DOHH2 (cell line): ENCODE data around the gene COL8A1.

Experiments used
- H3F3A ChIP-seq: fragments of 200-600 bp; sonication (generic), shearing (Covaris generic); 2 replicates; pipeline ENCODE4 v1.6.0; 2016; ENCODE audit warnings: antibody characterized with exemption, mild to moderate bottlenecking; ENCODE audit not compliant: control insufficient read depth, insufficient read depth
- H3K27ac ChIP-seq: fragments of 200-600 bp; sonication (generic); 2 replicates; pipeline ENCODE4 v1.5.1; 2014; ENCODE audit warnings: low read depth, mild to moderate bottlenecking, low read length, moderate library complexity
- H3K27me3 ChIP-seq: fragments of 200-600 bp; sonication (generic); 2 replicates; pipeline ENCODE4 v1.6.1; 2014; ENCODE audit warnings: mild to moderate bottlenecking, low read length, mixed read lengths; ENCODE audit not compliant: control insufficient read depth
- H3K36me3 ChIP-seq: fragments of 200-600 bp; sonication (generic); 2 replicates; pipeline ENCODE4 v1.6.1; 2014; ENCODE audit warnings: mild to moderate bottlenecking, low read length, moderate library complexity, mixed read lengths; ENCODE audit not compliant: control insufficient read depth
- H3K4me1 ChIP-seq: fragments of 200-600 bp; sonication (generic); 2 replicates; pipeline ENCODE4 v1.6.1; 2014; ENCODE audit warnings: mild to moderate bottlenecking, low read length, mixed read lengths; ENCODE audit not compliant: control insufficient read depth
- H3K4me2 ChIP-seq: fragments of 200-600 bp; sonication (generic); 2 replicates; pipeline ENCODE4 v1.6.0; 2014; ENCODE audit warnings: mild to moderate bottlenecking, low read length, moderate library complexity
- H3K4me3 ChIP-seq: fragments of 200-600 bp; sonication (generic); 2 replicates; pipeline ENCODE4 v1.5.1; 2014; ENCODE audit warnings: mild to moderate bottlenecking, low read length, mixed read lengths
- H3K79me2 ChIP-seq: fragments of 200-600 bp; sonication (generic); 2 replicates; pipeline ENCODE4 v1.6.1; 2014; ENCODE audit warnings: mild to moderate bottlenecking, low read length, mixed read lengths; ENCODE audit not compliant: control insufficient read depth
- H3K9me2 ChIP-seq: fragments of 200-600 bp; sonication (generic); replicated peaks from 2 replicates; pipeline ENCODE4 v1.6.1; 2014; ENCODE audit warnings: mild to moderate bottlenecking, low read length, mixed read lengths; ENCODE audit not compliant: control insufficient read depth
- H3K9me3 ChIP-seq: fragments of 200-600 bp; sonication (generic); 2 replicates; pipeline ENCODE4 v1.6.1; 2014; ENCODE audit warnings: antibody characterized with exemption, low read length, mixed read lengths; ENCODE audit not compliant: control insufficient read depth, insufficient read depth
- H4K20me1 ChIP-seq: fragments of 200-600 bp; sonication (generic); 2 replicates; pipeline ENCODE4 v1.6.0; 2014; ENCODE audit warnings: low read depth, mild to moderate bottlenecking, antibody characterized with exemption, low read length, moderate library complexity; ENCODE audit not compliant: control insufficient read depth, insufficient read depth
- EZH2phosphoT487 ChIP-seq: fragments of 200-600 bp; sonication (generic); IDR thresholded peaks from 2 replicates; pipeline ENCODE4 v1.6.1; 2017; ENCODE audit warnings: borderline replicate concordance, mild to moderate bottlenecking, antibody characterized with exemption, low read length, moderate library complexity, mixed read lengths
- TF ChIP-seq, protein P1 (sequence below): fragments of 200-600 bp; sonication (generic); IDR thresholded peaks from one replicate; pipeline ENCODE4 v1.5.1; 2014; ENCODE audit warnings: antibody characterized with exemption, mild to moderate bottlenecking, low read depth, low read length; ENCODE audit not compliant: poor library complexity, severe bottlenecking

Gene COL8A1

DNA sequence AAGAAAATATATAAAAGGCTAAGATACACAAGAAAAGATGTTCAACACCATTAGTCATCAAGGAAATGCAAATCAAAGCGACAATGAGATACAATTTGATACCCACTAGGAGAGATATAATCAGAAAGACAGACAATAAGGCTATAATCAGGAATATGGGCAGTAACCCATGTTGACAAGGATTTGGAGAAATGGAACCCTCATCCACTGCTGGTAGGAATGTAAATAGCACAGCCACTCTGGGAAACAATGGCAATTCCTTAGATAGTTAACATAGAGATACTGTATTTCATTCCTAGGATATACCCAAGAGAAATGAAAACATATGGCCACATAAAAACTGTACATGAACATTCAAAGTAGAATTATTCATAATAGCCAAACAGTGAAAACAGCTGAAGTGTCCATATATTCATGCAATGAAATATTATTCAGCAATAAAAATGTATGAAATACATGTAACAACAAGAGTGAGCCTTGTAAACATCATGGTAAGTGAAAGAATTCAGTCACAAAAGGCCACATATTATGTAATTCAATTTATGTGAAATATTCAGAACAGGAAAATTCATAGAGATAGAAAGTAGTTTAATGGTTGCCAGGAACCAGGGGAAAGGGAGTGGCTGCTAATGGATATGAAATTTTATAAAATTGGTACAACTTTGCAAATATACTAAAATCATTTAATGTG, 18.2 kb upstream of the COL8A1 start:
- H3K36me3 ChIP-seq, result no peaks in the 10 kb centered on the region
- H3K4me2 ChIP-seq, result no peak overlapping the region
- no peak for TF ChIP-seq EZH2phosphoT487
- TF ChIP-seq, protein P1, sequence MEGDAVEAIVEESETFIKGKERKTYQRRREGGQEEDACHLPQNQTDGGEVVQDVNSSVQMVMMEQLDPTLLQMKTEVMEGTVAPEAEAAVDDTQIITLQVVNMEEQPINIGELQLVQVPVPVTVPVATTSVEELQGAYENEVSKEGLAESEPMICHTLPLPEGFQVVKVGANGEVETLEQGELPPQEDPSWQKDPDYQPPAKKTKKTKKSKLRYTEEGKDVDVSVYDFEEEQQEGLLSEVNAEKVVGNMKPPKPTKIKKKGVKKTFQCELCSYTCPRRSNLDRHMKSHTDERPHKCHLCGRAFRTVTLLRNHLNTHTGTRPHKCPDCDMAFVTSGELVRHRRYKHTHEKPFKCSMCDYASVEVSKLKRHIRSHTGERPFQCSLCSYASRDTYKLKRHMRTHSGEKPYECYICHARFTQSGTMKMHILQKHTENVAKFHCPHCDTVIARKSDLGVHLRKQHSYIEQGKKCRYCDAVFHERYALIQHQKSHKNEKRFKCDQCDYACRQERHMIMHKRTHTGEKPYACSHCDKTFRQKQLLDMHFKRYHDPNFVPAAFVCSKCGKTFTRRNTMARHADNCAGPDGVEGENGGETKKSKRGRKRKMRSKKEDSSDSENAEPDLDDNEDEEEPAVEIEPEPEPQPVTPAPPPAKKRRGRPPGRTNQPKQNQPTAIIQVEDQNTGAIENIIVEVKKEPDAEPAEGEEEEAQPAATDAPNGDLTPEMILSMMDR, result no peak
- no peak overlapping the region for H3K27ac ChIP-seq
- no peaks in the 10 kb centered on the region for H3K79me2 ChIP-seq
- H3K4me1 ChIP-seq, result no peaks in the 10 kb centered on the region
- no peaks in the 10 kb centered on the region for H3K9me2 ChIP-seq
- H3F3A ChIP-seq, result no peaks in the 10 kb centered on the region
- H3K4me3 ChIP-seq, result no peak overlapping the region
- no peaks in the 10 kb centered on the region for H4K20me1 ChIP-seq
- no peaks in the 10 kb centered on the region for H3K9me3 ChIP-seq
- no peaks in the 10 kb centered on the region for H3K27me3 ChIP-seq

GRCh38 chr3:99620976-99621375, 17.4 kb upstream of the COL8A1 start:
- Histone ChIP-seq H3K4me1 (no peaks in the 10 kb centered on the region), H3K4me2 (no peak overlapping the region)

DNA sequence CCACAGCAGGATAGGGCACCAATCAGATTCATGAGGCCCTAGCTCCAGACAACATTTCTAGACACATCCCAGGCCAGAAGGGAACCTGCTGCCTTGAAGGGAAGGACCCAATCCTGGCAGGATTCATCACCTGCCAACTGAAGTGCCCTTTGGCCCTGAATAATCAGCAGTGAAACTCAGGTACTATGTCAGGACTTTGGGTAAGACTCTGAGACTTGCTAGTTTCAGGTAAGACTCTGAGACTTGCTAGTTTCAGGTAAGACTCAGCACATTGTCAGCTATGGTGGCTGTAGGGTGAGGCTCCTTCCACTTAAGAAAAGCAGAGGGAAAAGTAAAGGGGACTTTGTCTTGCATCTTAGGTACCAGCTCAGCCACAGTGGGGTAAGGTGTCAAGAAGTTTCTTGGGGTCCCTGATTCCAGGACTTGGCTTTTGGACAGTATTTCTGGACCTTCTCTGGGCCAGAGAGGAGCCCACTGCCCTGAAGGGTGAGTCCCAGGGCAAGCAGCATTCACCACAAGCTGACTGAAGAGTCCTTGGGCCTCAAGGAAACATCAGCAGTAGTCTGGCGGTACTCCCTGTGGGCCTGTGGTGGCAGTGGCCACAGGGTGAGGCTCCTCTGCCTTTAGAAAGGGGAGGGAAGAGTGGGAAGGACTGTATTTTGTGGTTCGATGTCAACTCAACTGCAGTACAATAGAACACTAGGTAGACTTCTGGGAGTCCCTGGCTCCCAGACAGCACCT, 13.7 kb upstream of the COL8A1 start:
- H3K4me2 ChIP-seq, result no peak overlapping the region

More at GRCh38 chr3:99620976-99621375, 17.4 kb upstream of the COL8A1 start:
- Histone ChIP-seq H4K20me1 (no peaks in the 10 kb centered on the region), H3K27me3 (no peaks in the 10 kb centered on the region), H3K27ac (no peak overlapping the region), H3K9me2 (no peaks in the 10 kb centered on the region), H3K4me3 (no peak overlapping the region), H3K79me2 (no peaks in the 10 kb centered on the region), H3F3A (no peaks in the 10 kb centered on the region), H3K9me3 (no peaks in the 10 kb centered on the region), H3K36me3 (no peaks in the 10 kb centered on the region)
- TF ChIP-seq, protein P1, result no peak
- TF ChIP-seq EZH2phosphoT487, result no peak

More for the DNA sequence above, 13.7 kb upstream of the COL8A1 start:
- H3K27ac ChIP-seq, result no peak overlapping the region
- H3K4me3 ChIP-seq, result no peak overlapping the region
- no peaks in the 10 kb centered on the region for H3K9me2 ChIP-seq
- TF ChIP-seq, protein P1, result no peak
- TF ChIP-seq EZH2phosphoT487, result no peak
- no peaks in the 10 kb centered on the region for H3K79me2 ChIP-seq
- no peaks in the 10 kb centered on the region for H3K27me3 ChIP-seq
- H3K9me3 ChIP-seq, result no peaks in the 10 kb centered on the region
- no peaks in the 10 kb centered on the region for H4K20me1 ChIP-seq
- no peaks in the 10 kb centered on the region for H3F3A ChIP-seq
- H3K4me1 ChIP-seq, result no peaks in the 10 kb centered on the region
- H3K36me3 ChIP-seq, result no peaks in the 10 kb centered on the region
